Panc1 (cell line): ENCODE data around the gene IL18. TPM values are rescaled to one million over a fixed set of nuclear protein-coding genes. Genes with fewer than 3 reads are reported as not detected.

Experiments used
- ATAC-seq: fragments of 200-7000 bp; cut with Tn5 transposase; 2 replicates; pipeline ENCODE4 v1.9.1; 2020; ENCODE audit warnings: mild to moderate bottlenecking, moderate library complexity
- BruUV-seq: library from RNA; stranded (reverse); fragments of 400-500 nt; replicated peaks from 2 replicates; lab custom pipeline; 2021; lab: Mats Ljungman, UMichigan
- CTCF ChIA-PET: fragments of 300-600 bp; sonication (Branson Sonifier 250); formaldehyde crosslinking; loops from one replicate; lab custom pipeline; 2022; ENCODE audit warnings: antibody characterized with exemption; lab: Charles Lee
- POLR2A ChIA-PET: fragments of 300-600 bp; sonication (Branson Sonifier 250); formaldehyde crosslinking; loops from one replicate; lab custom pipeline; 2022; ENCODE audit warnings: antibody characterized with exemption; lab: Charles Lee
- DNase-seq: peaks from one replicate; pipeline ENCODE4 v3.0.0-alpha.2; 2010; ENCODE audit warnings: low read depth, low spot score
- H3K27ac ChIP-seq: 2 replicates; pipeline ENCODE4 v1.5.1; 2011; ENCODE audit warnings: mild to moderate bottlenecking, low read length, inconsistent platforms
- H3K27me3 ChIP-seq: fragments of 200-500 bp; sonication (Bioruptor generic); 2 replicates; pipeline ENCODE4 v1.6.0; 2014; ENCODE audit warnings: low read length, inconsistent platforms; ENCODE audit not compliant: control insufficient read depth, insufficient read depth
- H3K36me3 ChIP-seq: fragments of 200-500 bp; sonication (Bioruptor generic); 2 replicates; pipeline ENCODE4 v1.5.1; 2014; ENCODE audit warnings: inconsistent platforms, mild to moderate bottlenecking, low read length, moderate library complexity; ENCODE audit not compliant: control insufficient read depth, insufficient read depth
- H3K4me1 ChIP-seq: 2 replicates; pipeline ENCODE4 v1.5.1; 2011; ENCODE audit warnings: inconsistent platforms, mild to moderate bottlenecking, low read length, moderate library complexity; ENCODE audit not compliant: control insufficient read depth, insufficient read depth
- H3K4me3 ChIP-seq, 2 experiments: 2 replicates each; pipeline ENCODE4 v1.5.1; 2011 to 2012; ENCODE audit warnings: low read depth in 2 of 2, low read length in 2 of 2, mild to moderate bottlenecking in 2 of 2, inconsistent platforms in 1 of 2, moderate library complexity in 1 of 2
- H3K9me3 ChIP-seq: fragments of 200-500 bp; sonication (Bioruptor generic); 2 replicates; pipeline ENCODE4 v1.5.1; 2014; ENCODE audit warnings: low read depth, mild to moderate bottlenecking, inconsistent platforms, low read length, moderate library complexity; ENCODE audit not compliant: control insufficient read depth, insufficient read depth
- CTCF ChIP-seq: fragments of 450-650 bp; IDR thresholded peaks from 2 replicates; pipeline ENCODE4 v1.5.1; 2017; ENCODE audit warnings: mild to moderate bottlenecking
- POLR2AphosphoS5 ChIP-seq: IDR thresholded peaks from 2 replicates; pipeline ENCODE4 v1.6.1; 2012; ENCODE audit warnings: mild to moderate bottlenecking, low read depth, low read length, moderate library complexity
- SIN3A ChIP-seq: IDR thresholded peaks from 2 replicates; pipeline ENCODE4 v1.6.1; 2012; ENCODE audit warnings: low read depth, mild to moderate bottlenecking, low read length, moderate library complexity, borderline replicate concordance; ENCODE audit not compliant: insufficient read depth
- TCF7L2 ChIP-seq: IDR thresholded peaks from 2 replicates; pipeline ENCODE4 v1.6.1; 2011; ENCODE audit warnings: mild to moderate bottlenecking, low read depth, low read length, inconsistent platforms
- in situ Hi-C: cut with HindIII; loops from 2 replicates; pipeline ENCODE4 v1.10.0; 2016; ENCODE audit warnings: low sequenced_read_pairs, low pct_unique_long_range_greater_than_20kb
- intact Hi-C: fragments of 100-400 bp; cut with micrococcal nuclease; formaldehyde crosslinking; loops from one replicate; pipeline ENCODE4 v1.10.0; 2022; ENCODE audit not compliant: unreplicated experiment
- total RNA-seq: library from RNA; stranded (reverse); gene quantifications from one replicate; pipeline ENCODE4 v1.2.1, GENCODE V29; 2021; ENCODE audit not compliant: unreplicated experiment
- TF ChIP-seq, protein P1 (sequence below), 2 experiments: IDR thresholded peaks; 2 replicates each; pipeline ENCODE4 v1.6.1; 2011 to 2012; ENCODE audit warnings: low read depth in 2 of 2, control low read depth in 1 of 2, low read length in 1 of 2, mild to moderate bottlenecking in 1 of 2, moderate library complexity in 1 of 2; ENCODE audit not compliant: insufficient read depth in 1 of 2

The IL18 gene
- total RNA-seq, 1 experiment from 2014 or later, result 22.5 TPM

DNA sequence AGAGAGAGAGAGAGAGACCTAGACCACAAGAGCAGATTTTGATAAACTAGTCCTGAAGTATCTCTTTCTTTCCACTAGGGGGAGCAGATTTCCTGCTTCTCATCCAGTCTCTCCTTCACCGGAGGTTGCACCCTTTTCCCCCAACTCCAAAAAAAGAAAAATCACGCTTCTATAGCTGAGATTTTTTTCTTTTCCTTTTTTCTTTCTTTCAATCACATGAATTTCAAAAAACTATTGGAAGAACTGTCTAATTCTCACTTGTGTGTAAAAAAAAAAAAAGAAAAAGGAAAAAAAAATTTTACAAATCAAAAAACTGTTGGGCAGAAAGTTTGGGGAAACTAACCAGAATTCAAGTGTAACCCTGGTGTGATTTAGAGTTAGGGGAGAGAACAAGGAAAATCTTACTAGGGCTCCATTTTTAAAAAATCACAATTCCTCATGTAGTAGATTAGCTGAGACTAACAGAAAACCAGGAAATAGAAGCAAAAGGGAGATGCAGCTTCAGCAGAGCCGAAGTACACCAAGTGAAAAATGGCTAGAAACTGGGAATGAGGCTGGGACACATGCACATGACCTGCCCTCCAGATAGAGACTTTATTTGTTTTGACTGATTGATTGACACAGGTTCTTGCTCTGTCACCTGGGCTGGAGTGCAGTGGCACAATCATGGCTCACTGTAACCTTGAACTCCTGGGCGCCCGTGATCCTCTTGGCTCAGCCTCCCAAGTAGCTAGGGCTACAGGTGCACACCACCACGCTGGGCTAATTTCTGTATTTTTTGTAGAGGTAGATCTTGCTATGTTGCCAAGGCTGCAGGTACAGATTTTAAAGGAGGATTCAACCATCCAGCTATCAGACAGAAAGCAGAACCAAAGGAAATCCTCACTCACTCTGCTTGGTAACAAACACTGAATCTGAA, 50.1 kb downstream of the IL18 start:
- H3K9me3 ChIP-seq, result no peaks in the 10 kb centered on the region
- H3K4me1 ChIP-seq, result no peaks in the 10 kb centered on the region
- intact Hi-C loops, result loop anchor here (2.0 kb wide), 2 partner anchors 61 to 167 kb away; partner anchors contain the start of gene BCO2
- H3K27me3 ChIP-seq, result no peaks in the 10 kb centered on the region
- TF ChIP-seq SIN3A, result no peak
- TF ChIP-seq POLR2AphosphoS5, result no peak
- TF ChIP-seq CTCF, result peak; percentile 71; the same call in 1 of the 2 replicates
- peak; percentile 87 for ATAC-seq
- BruUV-seq, result no TSS peak
- DNase-seq, result no peak
- H3K4me3 ChIP-seq, result no peak overlapping the region
- ChIA-PET POLR2A (interaction anchor here (0.6 to 1.1 kb wide), 2 partner anchors 31 to 44 kb away, joined by 3 to 7 read pairs; no protein-coding TSS in a partner anchor), CTCF (interaction anchor here (0.6 to 1.6 kb wide), 11 partner anchors 8 to 336 kb away, joined by 3 to 18 read pairs (median 4); partner anchors contain the start of gene BCO2)
- H3K36me3 ChIP-seq, result no peaks in the 10 kb centered on the region
- in situ Hi-C loops, result no loop called here
- peak overlapping the region; percentile 24; the same call in 1 of the 2 replicates for H3K27ac ChIP-seq

- Histone ChIP-seq H3K4me3 (no peak overlapping the region), H3K27me3 (no peaks in the 10 kb centered on the region), H3K9me3 (no peaks in the 10 kb centered on the region), H3K36me3 (no peaks in the 10 kb centered on the region), H3K27ac (no peak overlapping the region), H3K4me1 (no peaks in the 10 kb centered on the region)
- in situ Hi-C loops, result no loop called here
- no peak for TF ChIP-seq CTCF
- no peak for TF ChIP-seq TCF7L2
- TF ChIP-seq, protein P1, sequence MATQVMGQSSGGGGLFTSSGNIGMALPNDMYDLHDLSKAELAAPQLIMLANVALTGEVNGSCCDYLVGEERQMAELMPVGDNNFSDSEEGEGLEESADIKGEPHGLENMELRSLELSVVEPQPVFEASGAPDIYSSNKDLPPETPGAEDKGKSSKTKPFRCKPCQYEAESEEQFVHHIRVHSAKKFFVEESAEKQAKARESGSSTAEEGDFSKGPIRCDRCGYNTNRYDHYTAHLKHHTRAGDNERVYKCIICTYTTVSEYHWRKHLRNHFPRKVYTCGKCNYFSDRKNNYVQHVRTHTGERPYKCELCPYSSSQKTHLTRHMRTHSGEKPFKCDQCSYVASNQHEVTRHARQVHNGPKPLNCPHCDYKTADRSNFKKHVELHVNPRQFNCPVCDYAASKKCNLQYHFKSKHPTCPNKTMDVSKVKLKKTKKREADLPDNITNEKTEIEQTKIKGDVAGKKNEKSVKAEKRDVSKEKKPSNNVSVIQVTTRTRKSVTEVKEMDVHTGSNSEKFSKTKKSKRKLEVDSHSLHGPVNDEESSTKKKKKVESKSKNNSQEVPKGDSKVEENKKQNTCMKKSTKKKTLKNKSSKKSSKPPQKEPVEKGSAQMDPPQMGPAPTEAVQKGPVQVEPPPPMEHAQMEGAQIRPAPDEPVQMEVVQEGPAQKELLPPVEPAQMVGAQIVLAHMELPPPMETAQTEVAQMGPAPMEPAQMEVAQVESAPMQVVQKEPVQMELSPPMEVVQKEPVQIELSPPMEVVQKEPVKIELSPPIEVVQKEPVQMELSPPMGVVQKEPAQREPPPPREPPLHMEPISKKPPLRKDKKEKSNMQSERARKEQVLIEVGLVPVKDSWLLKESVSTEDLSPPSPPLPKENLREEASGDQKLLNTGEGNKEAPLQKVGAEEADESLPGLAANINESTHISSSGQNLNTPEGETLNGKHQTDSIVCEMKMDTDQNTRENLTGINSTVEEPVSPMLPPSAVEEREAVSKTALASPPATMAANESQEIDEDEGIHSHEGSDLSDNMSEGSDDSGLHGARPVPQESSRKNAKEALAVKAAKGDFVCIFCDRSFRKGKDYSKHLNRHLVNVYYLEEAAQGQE (IDR thresholded peaks at IDR 0.05; ENCODE audit: insufficient read depth in 1 of 2, low read depth in 2 of 2, low read length in 1 of 2), result no peak
- TF ChIP-seq POLR2AphosphoS5, result no peak
- TF ChIP-seq SIN3A, result no peak
- DNase-seq, result no peak
- ChIA-PET POLR2A (interaction anchor here (0.6 kb wide), 1 partner anchor 16 kb away, joined by 11 read pairs; no protein-coding TSS in a partner anchor), CTCF (no interaction called here)
- intact Hi-C loops, result no loop called here
- no peak for ATAC-seq
- no TSS peak for BruUV-seq
Measured at GRCh38 chr11:112106070-112106469, 57.8 kb downstream of the IL18 start.
